ENCODE measurements around the gene ZP1. TPM values are rescaled to one million over a fixed set of nuclear protein-coding genes. Genes with fewer than 3 reads are reported as not detected.

Gene ZP1
- total RNA-seq, 1 donor from 2014 or later: 0.49 TPM

GRCh38 chr11:60844045-60844869 is 23.1 kb upstream of the ZP1 start:
- no peak for DNase-seq

- DNase-seq: no peak
These were observed 22.5 kb upstream of the ZP1 start for GRCh38 chr11:60844870-60845221.

DNA sequence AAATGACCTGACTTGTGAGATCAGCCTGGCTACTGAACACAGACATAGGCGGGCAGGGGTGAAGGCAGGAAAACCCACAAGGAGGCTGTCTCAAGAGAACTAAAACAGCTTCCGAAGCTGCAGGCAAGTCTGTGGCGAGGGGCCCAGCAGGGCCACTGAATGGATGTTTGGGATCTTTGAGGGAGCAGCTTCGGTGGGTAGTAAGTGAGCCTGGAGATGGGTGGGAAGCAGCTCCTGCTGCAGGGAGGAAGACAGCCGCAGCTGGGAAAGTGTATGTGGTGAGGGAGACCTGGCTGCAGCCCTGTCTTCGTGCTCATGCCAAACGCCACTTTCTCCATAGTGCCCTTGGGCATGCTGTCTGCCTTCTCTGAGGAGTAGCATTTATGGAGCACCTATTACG is 22.0 kb upstream of the ZP1 start:
- DNase-seq: no peak

GRCh38 chr11:60847281-60847680 is 20.1 kb upstream of the ZP1 start:
- no peak for DNase-seq

- no peak for DNase-seq
These were observed 19.4 kb upstream of the ZP1 start for GRCh38 chr11:60847896-60848295.

DNA sequence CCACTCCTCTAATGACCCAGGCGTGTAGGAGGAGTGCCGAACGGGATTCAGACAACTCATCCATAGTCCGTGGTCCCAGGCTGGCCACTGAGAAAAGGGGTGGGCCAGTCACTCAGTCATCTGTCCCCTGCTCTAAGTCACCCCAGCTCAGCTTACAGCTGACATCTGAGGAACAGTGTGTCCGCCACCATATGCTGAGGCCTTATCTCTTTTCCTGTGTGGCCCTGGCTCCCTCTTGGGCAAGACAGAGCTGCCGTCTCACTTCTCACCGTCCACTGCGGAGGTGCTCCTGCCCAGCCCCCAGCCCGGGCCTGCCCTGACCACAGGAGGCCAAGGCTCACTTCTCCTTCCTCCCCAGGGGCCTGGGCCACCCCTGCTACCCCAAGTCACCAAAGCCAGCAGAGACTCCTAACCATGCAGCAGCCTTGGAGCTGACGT is 18.6 kb upstream of the ZP1 start:
- no peak for DNase-seq

- DNase-seq: no peak
These were observed 17.5 kb upstream of the ZP1 start for GRCh38 chr11:60849641-60850520.

GRCh38 chr11:60851327-60852104 is 15.8 kb upstream of the ZP1 start:
- no peak for DNase-seq

DNA sequence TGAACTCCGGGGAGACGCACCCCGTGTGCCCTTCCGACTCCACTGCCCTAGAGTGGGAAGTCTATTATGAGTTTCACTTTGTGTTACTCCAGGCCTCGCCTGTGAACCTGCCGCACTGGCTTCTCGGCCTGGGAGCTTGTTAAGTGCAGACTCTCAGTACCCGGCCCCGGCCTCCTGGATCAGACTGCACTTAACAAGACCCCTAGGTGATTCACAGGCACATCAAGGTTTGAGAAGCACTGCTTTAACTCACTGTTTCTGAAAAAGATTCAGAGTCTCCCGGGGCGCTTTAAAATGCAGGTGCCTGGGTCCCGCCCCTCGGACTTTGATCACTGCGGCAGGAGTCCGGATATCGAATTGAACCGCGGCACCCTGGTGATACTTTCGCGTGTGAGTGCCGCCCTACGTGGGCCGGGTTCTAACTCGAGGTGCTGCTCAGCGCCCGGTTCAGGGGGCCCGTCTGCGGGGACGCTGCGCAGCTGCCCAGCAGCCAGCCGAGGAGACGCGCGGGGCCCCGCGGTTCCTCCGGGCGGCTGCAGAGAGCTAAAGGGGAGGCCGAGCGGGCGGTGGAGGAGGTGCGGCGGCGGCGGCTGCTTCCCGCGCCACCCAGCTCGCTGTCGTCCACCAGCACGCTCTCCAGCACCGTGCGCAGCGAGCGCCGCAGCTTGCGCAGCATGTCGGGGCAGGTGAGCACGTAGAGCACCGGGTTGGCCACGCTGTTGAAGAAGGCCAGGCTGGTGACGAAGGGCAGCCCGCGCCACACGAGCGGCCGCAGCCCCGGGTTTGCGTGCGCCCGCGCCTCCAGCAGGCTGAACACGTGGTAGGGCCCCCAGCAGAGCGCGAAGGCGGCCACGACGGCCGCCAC is 15.0 kb upstream of the ZP1 start:
- DNase-seq: no peak

GRCh38 chr11:60852982-60853950 is 14.1 kb upstream of the ZP1 start:
- DNase-seq: no peak

GRCh38 chr11:60854140-60854846 is 13.0 kb upstream of the ZP1 start:
- no peak for DNase-seq

DNA sequence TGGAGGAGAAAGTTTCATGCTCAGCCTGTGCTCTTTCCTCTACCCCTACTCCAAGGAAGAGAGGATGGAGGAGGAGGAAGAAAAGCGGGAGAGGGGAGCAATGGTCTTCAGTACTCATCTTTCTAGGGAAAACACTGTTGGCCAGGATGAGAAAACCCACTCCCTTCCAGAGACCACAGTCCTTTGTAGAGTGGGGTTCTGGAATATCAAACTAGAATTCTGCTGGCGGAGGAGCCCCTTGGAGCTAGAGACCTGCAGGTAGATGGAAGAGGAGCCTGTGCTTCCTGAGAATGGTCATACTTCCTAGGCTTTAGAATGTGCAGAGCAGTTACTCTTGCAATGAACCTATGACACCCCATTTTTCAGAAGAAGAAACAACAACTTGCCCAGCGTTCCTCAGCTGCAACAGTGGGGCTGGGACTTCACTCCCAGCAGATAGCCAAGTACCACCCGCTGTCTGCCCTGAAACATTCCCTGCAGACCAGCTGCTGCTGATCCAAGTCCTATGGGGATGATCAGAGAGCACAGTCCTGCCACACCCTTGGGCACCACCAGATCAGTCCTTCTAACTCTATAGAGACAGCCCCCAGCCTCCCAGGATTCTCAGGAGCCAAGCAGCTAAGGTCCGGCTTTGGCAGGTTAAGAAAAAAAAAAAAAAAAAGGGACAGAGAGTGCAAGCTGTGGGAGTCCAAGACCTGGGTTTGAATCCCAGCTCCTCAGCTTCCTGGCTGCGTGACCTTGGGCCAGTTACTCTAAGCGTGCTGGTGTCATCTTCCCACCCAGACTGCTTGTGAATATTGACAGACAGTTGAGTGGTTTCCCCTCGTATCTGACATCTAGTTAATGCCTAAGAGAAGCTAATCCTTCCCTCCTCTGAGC is 12.3 kb upstream of the ZP1 start:
- no peak for DNase-seq

DNA sequence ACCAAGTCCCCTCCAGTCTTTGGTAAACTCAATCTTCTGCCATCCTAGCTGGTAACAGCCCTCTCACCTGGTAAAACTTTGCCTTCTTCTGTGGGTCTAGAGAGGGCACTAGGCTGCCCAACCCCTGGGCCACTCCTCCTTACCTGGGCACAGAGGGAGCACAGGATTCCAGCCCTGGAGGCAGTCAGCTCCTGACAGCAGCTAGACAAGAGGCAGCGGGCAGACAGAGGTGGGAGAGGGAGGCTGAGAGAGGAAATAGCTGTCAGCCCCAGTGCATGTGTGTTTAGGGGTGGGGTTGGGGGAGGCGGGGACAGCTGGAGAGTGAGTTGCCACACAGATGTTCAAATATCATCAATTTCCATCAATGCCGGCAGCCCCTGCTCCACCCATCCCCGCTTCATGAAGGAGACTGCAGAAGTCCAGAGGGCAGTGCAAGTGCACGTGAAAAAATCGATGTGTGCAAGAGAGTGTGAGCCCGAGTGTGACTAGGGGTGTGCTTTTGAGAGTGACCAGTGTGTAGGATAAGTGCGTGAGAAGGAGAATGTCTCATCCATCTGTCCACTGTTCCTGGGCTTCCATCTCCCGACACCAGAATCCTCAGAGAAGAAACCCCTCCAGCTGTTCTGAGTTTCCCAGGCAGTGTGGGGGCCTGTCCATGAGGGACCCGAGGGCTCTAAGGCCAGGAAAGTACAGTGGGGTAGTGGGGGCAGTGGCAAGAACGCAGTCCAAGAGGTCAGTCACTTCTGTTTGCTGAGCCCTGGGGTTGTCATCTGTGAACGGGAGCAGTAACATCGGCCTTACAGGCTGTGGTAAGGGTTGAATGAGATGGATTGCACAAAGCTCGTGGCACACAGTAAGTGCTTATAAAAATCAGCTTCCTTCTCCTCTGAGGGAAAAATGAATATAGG is 11.4 kb upstream of the ZP1 start, which contains the start of gene PTGDR2:
Gene PTGDR2, minus strand, starts transcription at position 225 of the 908 bp plus-strand sequence. CDS start 2,228 bp downstream, outside the sequence.
- no peak for DNase-seq

DNA sequence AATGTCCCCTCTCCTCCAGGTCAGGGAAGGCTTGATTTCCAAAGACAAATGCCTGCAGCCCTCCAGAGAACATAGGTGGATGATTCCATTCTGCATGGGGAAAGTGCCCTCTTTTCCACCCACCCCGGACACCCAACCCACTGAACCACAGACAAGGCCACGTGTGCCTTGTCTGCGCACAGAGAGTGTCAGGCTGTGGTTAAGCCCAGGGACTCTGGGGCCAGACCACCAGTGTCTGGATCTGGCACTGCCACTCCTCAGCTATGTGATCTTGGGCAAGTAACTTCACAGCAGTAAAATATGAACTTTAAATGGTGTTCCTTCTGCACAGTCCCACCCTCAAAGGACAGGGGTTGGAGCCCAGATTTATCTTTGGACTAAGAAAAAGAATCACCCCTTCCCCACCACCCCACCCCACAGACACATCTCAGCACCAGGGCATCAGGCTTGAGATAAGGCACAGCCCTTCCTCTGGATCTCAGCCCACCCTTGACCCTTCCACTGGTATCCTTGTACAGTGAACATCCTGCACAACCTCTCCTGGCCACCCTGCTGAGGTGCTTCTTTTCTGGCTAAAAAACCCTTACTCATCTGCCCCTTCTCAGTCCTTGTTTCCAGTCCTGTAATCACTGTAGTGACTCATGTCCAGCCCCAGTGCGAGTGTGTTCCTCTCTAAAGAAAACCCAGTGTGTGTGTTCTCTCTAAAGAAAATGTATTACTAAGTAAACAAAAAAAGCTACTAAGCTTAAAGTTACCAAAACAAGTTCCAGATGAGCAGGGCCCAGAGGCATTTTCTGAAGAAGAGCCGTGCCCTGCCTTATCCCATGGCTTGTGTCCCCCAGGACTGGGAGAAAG is 9.7 kb upstream of the ZP1 start:
- DNase-seq: no peak

- no peak for DNase-seq
These were observed 9.1 kb upstream of the ZP1 start for GRCh38 chr11:60858236-60858635.

DNA sequence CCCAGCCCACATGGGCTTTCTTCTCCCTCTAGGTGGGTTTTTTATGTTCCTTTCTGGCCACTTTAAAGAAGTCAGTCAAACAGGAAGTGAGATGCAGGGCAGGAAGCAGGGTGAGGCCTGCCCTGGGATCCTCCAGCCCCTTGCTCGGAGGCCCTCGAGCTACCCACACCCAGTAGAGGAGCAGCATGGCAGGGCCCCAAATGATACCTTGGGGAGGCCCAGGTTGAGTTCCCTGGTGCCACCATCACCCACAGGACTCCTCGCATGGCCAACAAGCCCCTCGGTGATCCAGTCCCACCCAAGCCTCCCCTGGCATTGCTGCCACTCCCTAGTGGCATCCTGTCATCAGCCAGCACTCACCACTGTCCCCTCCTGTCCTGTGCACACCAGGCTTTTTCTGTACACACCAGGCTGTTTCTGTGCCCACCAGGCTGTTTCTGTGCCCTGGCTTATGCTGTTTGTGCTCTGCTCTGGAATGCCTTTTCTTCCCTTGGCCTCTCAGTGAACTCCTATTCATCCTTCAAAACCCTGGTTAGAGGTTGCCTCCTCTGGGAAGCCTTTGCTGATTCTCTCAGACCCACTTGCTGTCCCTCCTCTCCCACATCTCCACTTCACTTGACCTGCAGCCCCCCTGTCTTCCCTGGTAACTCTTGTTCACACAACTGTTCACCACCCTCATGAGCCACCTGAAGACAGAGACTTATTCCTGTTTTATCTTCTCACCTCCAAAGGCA is 8.4 kb upstream of the ZP1 start:
- DNase-seq: no peak
